HCT116 (cell line): Measurements from ENCODE around the gene S1PR2. TPM values are rescaled to one million over a fixed set of nuclear protein-coding genes. Genes with fewer than 3 reads are reported as not detected.

ENCODE experiments used
- ATAC-seq: fragments of 200-7000 bp; cut with Tn5 transposase; 2 replicates; pipeline ENCODE4 v1.9.1; 2020; ENCODE audit warnings: mild to moderate bottlenecking, moderate library complexity
- BruUV-seq: library from RNA; stranded (reverse); fragments of 400-500 nt; replicated peaks from 2 replicates; lab custom pipeline; 2021; lab: Mats Ljungman, UMichigan
- CTCF ChIA-PET: fragments of 300-600 bp; sonication (Branson Sonifier 250); formaldehyde crosslinking; loops from one replicate; lab custom pipeline; 2021; ENCODE audit warnings: antibody characterized with exemption; lab: Charles Lee
- POLR2A ChIA-PET: fragments of 300-600, 350-600 bp; sonication (Branson Sonifier 250); formaldehyde crosslinking; loops from one replicate; lab custom pipeline; 2021; ENCODE audit warnings: antibody characterized with exemption; lab: Charles Lee
- RAD21 ChIA-PET, 2 experiments: fragments of 300-600 bp; sonication (Branson Sonifier 250); formaldehyde crosslinking; loops; one replicate each; lab custom pipeline; 2023; ENCODE audit warnings: low total read pairs in 2 of 2; ENCODE audit not compliant: uncharacterized antibody in 2 of 2, unreplicated experiment in 2 of 2, low non-redundant PET in 1 of 2; lab: Charles Lee
- DNase-seq: peaks from one replicate; pipeline ENCODE4 v3.0.0-alpha.2; 2010; ENCODE audit warnings: low read depth, low spot score
- H2AFZ ChIP-seq: fragments of 200-600 bp; shearing (Covaris generic), sonication (generic); 2 replicates; pipeline ENCODE4 v1.6.1; 2017; ENCODE audit warnings: low read depth, mixed run types, mixed read lengths, antibody characterized with exemption, low read length; ENCODE audit not compliant: poor library complexity, severe bottlenecking
- H3K27ac ChIP-seq: 2 replicates; pipeline ENCODE4 v1.5.1; 2012; ENCODE audit warnings: low read depth, low read length
- H3K27me3 ChIP-seq: fragments of 200-600 bp; sonication (generic); 2 replicates; pipeline ENCODE4 v1.6.1; 2016; ENCODE audit warnings: mixed run types, low read length, mixed read lengths; ENCODE audit not compliant: insufficient read depth
- H3K36me3 ChIP-seq, 2 experiments: fragments of 200-500 bp in 1 of 2; fragments of 200-600 bp in 1 of 2; sonication (Bioruptor generic) in 1 of 2; sonication (generic) in 1 of 2; 2 replicates each; pipeline versions ENCODE4 v1.5.1 to v1.6.1; 2014 to 2016; ENCODE audit warnings: low read length in 2 of 2, inconsistent platforms in 1 of 2, mixed read lengths in 1 of 2, mixed run types in 1 of 2; ENCODE audit not compliant: insufficient read depth in 2 of 2, control insufficient read depth in 1 of 2
- H3K4me1 ChIP-seq, 2 experiments: fragments of 200-600 bp in 1 of 2; sonication (generic) in 1 of 2; 2 replicates each; pipeline versions ENCODE4 v1.5.1 to v1.6.1; 2012 to 2017; ENCODE audit warnings: low read length in 2 of 2, inconsistent platforms in 1 of 2, mild to moderate bottlenecking in 1 of 2, mixed read lengths in 1 of 2, mixed run types in 1 of 2, moderate library complexity in 1 of 2; ENCODE audit not compliant: insufficient read depth in 2 of 2, control insufficient read depth in 1 of 2
- H3K4me2 ChIP-seq: fragments of 200-600 bp; sonication (generic); 2 replicates; pipeline ENCODE4 v1.6.1; 2017; ENCODE audit warnings: mixed run types, low read length, mixed read lengths
- H3K4me3 ChIP-seq, 2 experiments: fragments of 200-600 bp in 1 of 2; sonication (generic) in 1 of 2; replicated peaks in 1 of 2; 2 replicates each; pipeline ENCODE4 v1.5.1; 2011 to 2016; ENCODE audit warnings: low read length in 2 of 2, control low read depth in 1 of 2, low read depth in 1 of 2, mild to moderate bottlenecking in 1 of 2, mixed read lengths in 1 of 2, mixed run types in 1 of 2
- H3K79me2 ChIP-seq: fragments of 200-600 bp; sonication (generic); 2 replicates; pipeline ENCODE4 v1.6.1; 2017; ENCODE audit warnings: mild to moderate bottlenecking, mixed run types, low read length, moderate library complexity, mixed read lengths; ENCODE audit not compliant: insufficient read depth
- H3K9ac ChIP-seq: fragments of 200-600 bp; sonication (generic); 2 replicates; pipeline ENCODE4 v1.6.1; 2016; ENCODE audit warnings: low read length, mixed read lengths
- H3K9me2 ChIP-seq: fragments of 200-600 bp; sonication (generic), shearing (Covaris generic); 2 replicates; pipeline ENCODE4 v1.6.1; 2017; ENCODE audit warnings: mixed run types, mild to moderate bottlenecking, moderate library complexity; ENCODE audit not compliant: insufficient read depth
- H3K9me3 ChIP-seq, 2 experiments: fragments of 200-500 bp in 1 of 2; fragments of 200-600 bp in 1 of 2; sonication (Bioruptor generic) in 1 of 2; sonication (generic) in 1 of 2; 2 replicates each; pipeline ENCODE4 v1.6.1; 2014 to 2017; ENCODE audit warnings: low read length in 2 of 2, mixed read lengths in 2 of 2, inconsistent platforms in 1 of 2, low read depth in 1 of 2, mild to moderate bottlenecking in 1 of 2, mixed run types in 1 of 2, moderate library complexity in 1 of 2; ENCODE audit not compliant: control insufficient read depth in 1 of 2, insufficient read depth in 1 of 2
- H4K20me1 ChIP-seq: fragments of 200-600 bp; sonication (generic), shearing (Covaris generic); 2 replicates; pipeline ENCODE4 v1.6.1; 2017; ENCODE audit warnings: mixed run types, mild to moderate bottlenecking, moderate library complexity; ENCODE audit not compliant: insufficient read depth
- CBX3 ChIP-seq: IDR thresholded peaks from 2 replicates; pipeline ENCODE4 v1.6.1; 2012; ENCODE audit warnings: low read depth
- CTCF ChIP-seq, 3 experiments: fragments of 200-600 bp in 1 of 3; sonication (generic) in 1 of 3; IDR thresholded peaks in 2 of 3; conservative IDR thresholded peaks in 1 of 3; 2 replicates each; pipeline ENCODE4 v1.5.1; 2012 to 2017; ENCODE audit warnings: low read depth in 2 of 3, low read length in 2 of 3, antibody characterized with exemption in 1 of 3, borderline replicate concordance in 1 of 3, control low read depth in 1 of 3, mild to moderate bottlenecking in 1 of 3, mixed read lengths in 1 of 3, mixed run types in 1 of 3, moderate library complexity in 1 of 3; ENCODE audit not compliant: insufficient read depth in 1 of 3
- ELF1 ChIP-seq: IDR thresholded peaks from 2 replicates; pipeline ENCODE4 v1.6.1; 2012; ENCODE audit warnings: low read depth, borderline replicate concordance
- EZH2 ChIP-seq: fragments of 200-600 bp; sonication (generic); IDR thresholded peaks from 2 replicates; pipeline ENCODE4 v1.6.1; 2017; ENCODE audit warnings: antibody characterized with exemption, mixed run types
- EZH2phosphoT487 ChIP-seq: fragments of 200-600 bp; IDR thresholded peaks from 2 replicates; pipeline ENCODE4 v1.6.1; 2018; ENCODE audit warnings: antibody characterized with exemption, borderline replicate concordance
- JUND ChIP-seq: IDR thresholded peaks from 2 replicates; pipeline ENCODE4 v1.6.1; 2012
- MAX ChIP-seq: IDR thresholded peaks from 2 replicates; pipeline ENCODE4 v1.6.1; 2012
- POLR2A ChIP-seq: IDR thresholded peaks from 2 replicates; pipeline ENCODE4 v1.7.0; 2011; ENCODE audit warnings: borderline replicate concordance; ENCODE audit not compliant: insufficient read depth, insufficient read length; ENCODE audit errors: extremely low read depth
- POLR2AphosphoS5 ChIP-seq: IDR thresholded peaks from 2 replicates; pipeline ENCODE4 v1.6.1; 2011; ENCODE audit warnings: mild to moderate bottlenecking, low read depth, low read length, moderate library complexity
- REST ChIP-seq: IDR thresholded peaks from 2 replicates; pipeline ENCODE4 v1.6.1; 2012; ENCODE audit warnings: low read depth
- SIN3A ChIP-seq: IDR thresholded peaks from 2 replicates; pipeline ENCODE4 v1.6.1; 2012; ENCODE audit warnings: low read depth
- SP1 ChIP-seq: IDR thresholded peaks from 2 replicates; pipeline ENCODE4 v1.6.1; 2012; ENCODE audit warnings: low read depth
- SRF ChIP-seq: IDR thresholded peaks from 2 replicates; pipeline ENCODE4 v1.6.1; 2012; ENCODE audit warnings: low read depth
- TCF7L2 ChIP-seq: IDR thresholded peaks from 2 replicates; pipeline ENCODE4 v1.7.0; 2011; ENCODE audit warnings: borderline replicate concordance, inconsistent platforms; ENCODE audit not compliant: insufficient read depth, insufficient read length; ENCODE audit errors: extremely low read depth
- YY1 ChIP-seq: IDR thresholded peaks from 2 replicates; pipeline ENCODE4 v1.6.1; 2011; ENCODE audit warnings: low read length, low read depth, moderate library complexity, mild to moderate bottlenecking; ENCODE audit not compliant: insufficient replicate concordance; ENCODE audit errors: extremely low read depth
- ZNF274 ChIP-seq: fragments of 200-500 bp; sonication (Bioruptor generic); IDR thresholded peaks from 2 replicates; pipeline ENCODE4 v1.6.1; 2014; ENCODE audit warnings: mild to moderate bottlenecking, low read depth, low read length, inconsistent platforms
- intact Hi-C: fragments of 100-400 bp; cut with micrococcal nuclease; formaldehyde crosslinking; loops from 2 replicates; pipeline ENCODE4 v1.10.0; 2022
- total RNA-seq: library from RNA; stranded (reverse); gene quantifications from one replicate; pipeline ENCODE4 v1.2.1, GENCODE V29; 2021; ENCODE audit not compliant: unreplicated experiment

Gene S1PR2
- total RNA-seq, 1 experiment from 2014 or later, result 6.1 TPM

GRCh38 chr19:10235003-10235402 lies 3.9 kb upstream of the S1PR2 start:
- no peak for DNase-seq
- no peaks in the 10 kb centered on the region for H3K9me3 ChIP-seq
- BruUV-seq, result no TSS peak
- no peaks in the 10 kb centered on the region for H3K36me3 ChIP-seq
- ChIA-PET RAD21 (no interaction called here), CTCF (no interaction called here), POLR2A (no interaction called here)
- H3K4me2 ChIP-seq, result no peak overlapping the region
- intact Hi-C loops, result no loop called here
- no peaks in the 10 kb centered on the region for H4K20me1 ChIP-seq
- H3K79me2 ChIP-seq, result peaks cover 6% of the 10 kb centered on the region; the same call in 1 of the 2 replicates
- ATAC-seq, result no peak
- H3K9me2 ChIP-seq, result no peaks in the 10 kb centered on the region
- H3K4me1 ChIP-seq, result peaks cover 4 to 34% of the 10 kb centered on the region in 2 experiments; a peak in 3 of 4 replicates
- H3K27ac ChIP-seq, result no peak overlapping the region
- no peak overlapping the region for H2AFZ ChIP-seq
- H3K27me3 ChIP-seq, result no peaks in the 10 kb centered on the region
- H3K9ac ChIP-seq, result no peak overlapping the region
- no peak for TF ChIP-seq EZH2
- no peak for TF ChIP-seq POLR2A
- TF ChIP-seq YY1, result no peak
- no peak for TF ChIP-seq MAX
- no peak for TF ChIP-seq POLR2AphosphoS5
- TF ChIP-seq SRF, result no peak
- no peak overlapping the region for H3K4me3 ChIP-seq

- TF ChIP-seq POLR2A, result no peak
- TF ChIP-seq ELF1, result no peak
- no peak for TF ChIP-seq TCF7L2
- no peak for TF ChIP-seq SP1
- no peak for TF ChIP-seq CTCF (IDR thresholded peaks at IDR 0.05 in 2 of 3, conservative IDR thresholded peaks at IDR 0.05 in 1 of 3; ENCODE audit: borderline replicate concordance in 1 of 3, insufficient read depth in 1 of 3, low read depth in 2 of 3, low read length in 2 of 3)
- no peak for TF ChIP-seq JUND
- TF ChIP-seq SIN3A, result no peak
- TF ChIP-seq EZH2, result no peak
- TF ChIP-seq EZH2phosphoT487, result no peak
- no peak for TF ChIP-seq CBX3
- TF ChIP-seq SRF, result no peak
- TF ChIP-seq REST, result no peak
- no peak for TF ChIP-seq ZNF274
- ATAC-seq (no peak), DNase-seq (no peak)
- no peaks in the 10 kb centered on the region for H3K36me3 ChIP-seq
- peaks cover 4 to 34% of the 10 kb centered on the region in 2 experiments; a peak in 3 of 4 replicates for H3K4me1 ChIP-seq
- no peaks in the 10 kb centered on the region for H3K27me3 ChIP-seq
- BruUV-seq, result no TSS peak
- H3K9me3 ChIP-seq, result no peaks in the 10 kb centered on the region
- no peak overlapping the region for H3K9ac ChIP-seq
- H2AFZ ChIP-seq, result no peak overlapping the region
- no peaks in the 10 kb centered on the region for H3K9me2 ChIP-seq
- ChIA-PET RAD21 (no interaction called here), CTCF (no interaction called here), POLR2A (no interaction called here)
- H3K79me2 ChIP-seq, result peaks cover 6% of the 10 kb centered on the region; the same call in 1 of the 2 replicates
- no peak overlapping the region for H3K27ac ChIP-seq
- no peak overlapping the region for H3K4me3 ChIP-seq
- intact Hi-C loops, result no loop called here
- no peak overlapping the region for H3K4me2 ChIP-seq
- H4K20me1 ChIP-seq, result no peaks in the 10 kb centered on the region
Measured at GRCh38 chr19:10233946-10234345, 2.8 kb upstream of the S1PR2 start.
